ENCODE results near the gene FBXW11. TPM values are rescaled to one million over a fixed set of nuclear protein-coding genes. Genes with fewer than 3 reads are reported as not detected.

FBXW11 gene
- total RNA-seq, 1 experiment from 2014 or later: 46.3 TPM

GRCh38 chr5:172038167-172038566, 31.7 kb upstream of the FBXW11 start:
- peaks cover 2% of the 10 kb centered on the region for H3K27me3 Mint-ChIP-seq (ENCODE audit: insufficient read depth, unreplicated experiment)
- H3K36me3 ChIP-seq (ENCODE audit: control insufficient read depth, insufficient read depth, low read length): no peaks in the 10 kb centered on the region
- H3K27ac Mint-ChIP-seq (ENCODE audit: unreplicated experiment): no peak overlapping the region
- no peaks in the 10 kb centered on the region for H3K4me1 Mint-ChIP-seq (ENCODE audit: low read depth, unreplicated experiment)
- POLR2A ChIA-PET: no interaction called here
- H3K9me3 Mint-ChIP-seq (ENCODE audit: unreplicated experiment): no peaks in the 10 kb centered on the region
- TF ChIP-seq, protein P1, sequence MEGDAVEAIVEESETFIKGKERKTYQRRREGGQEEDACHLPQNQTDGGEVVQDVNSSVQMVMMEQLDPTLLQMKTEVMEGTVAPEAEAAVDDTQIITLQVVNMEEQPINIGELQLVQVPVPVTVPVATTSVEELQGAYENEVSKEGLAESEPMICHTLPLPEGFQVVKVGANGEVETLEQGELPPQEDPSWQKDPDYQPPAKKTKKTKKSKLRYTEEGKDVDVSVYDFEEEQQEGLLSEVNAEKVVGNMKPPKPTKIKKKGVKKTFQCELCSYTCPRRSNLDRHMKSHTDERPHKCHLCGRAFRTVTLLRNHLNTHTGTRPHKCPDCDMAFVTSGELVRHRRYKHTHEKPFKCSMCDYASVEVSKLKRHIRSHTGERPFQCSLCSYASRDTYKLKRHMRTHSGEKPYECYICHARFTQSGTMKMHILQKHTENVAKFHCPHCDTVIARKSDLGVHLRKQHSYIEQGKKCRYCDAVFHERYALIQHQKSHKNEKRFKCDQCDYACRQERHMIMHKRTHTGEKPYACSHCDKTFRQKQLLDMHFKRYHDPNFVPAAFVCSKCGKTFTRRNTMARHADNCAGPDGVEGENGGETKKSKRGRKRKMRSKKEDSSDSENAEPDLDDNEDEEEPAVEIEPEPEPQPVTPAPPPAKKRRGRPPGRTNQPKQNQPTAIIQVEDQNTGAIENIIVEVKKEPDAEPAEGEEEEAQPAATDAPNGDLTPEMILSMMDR (IDR thresholded peaks at IDR 0.05; ENCODE audit: insufficient read depth in 1 of 2, low read depth in 1 of 2, low read length in 1 of 2, severe bottlenecking in 1 of 2, unreplicated experiment in 1 of 2): no peak
- no peaks in the 10 kb centered on the region for H3K4me1 ChIP-seq
- intact Hi-C loops (cut with micrococcal nuclease; ENCODE audit: unreplicated experiment): no loop called here
- no peaks in the 10 kb centered on the region; the same call in 1 of the 2 replicates for H3K9me3 ChIP-seq
- CTCF ChIA-PET: interaction anchor here (0.7 kb wide), 1 partner anchor 81 kb away, joined by 4 read pairs; no protein-coding TSS in a partner anchor
- no peaks in the 10 kb centered on the region for H3K27me3 ChIP-seq (replicated peaks; ENCODE audit: control insufficient read depth, insufficient read depth, low read length)
- no peak overlapping the region for H3K4me3 ChIP-seq (ENCODE audit: low read depth, low read length)
- DNase-seq: no peak
- H3K36me3 Mint-ChIP-seq (ENCODE audit: insufficient read depth, unreplicated experiment): no peaks in the 10 kb centered on the region
- no peak overlapping the region for H3K4me3 Mint-ChIP-seq (ENCODE audit: unreplicated experiment)
- no TSS peak for BruUV-seq (replicated peaks)

DNA sequence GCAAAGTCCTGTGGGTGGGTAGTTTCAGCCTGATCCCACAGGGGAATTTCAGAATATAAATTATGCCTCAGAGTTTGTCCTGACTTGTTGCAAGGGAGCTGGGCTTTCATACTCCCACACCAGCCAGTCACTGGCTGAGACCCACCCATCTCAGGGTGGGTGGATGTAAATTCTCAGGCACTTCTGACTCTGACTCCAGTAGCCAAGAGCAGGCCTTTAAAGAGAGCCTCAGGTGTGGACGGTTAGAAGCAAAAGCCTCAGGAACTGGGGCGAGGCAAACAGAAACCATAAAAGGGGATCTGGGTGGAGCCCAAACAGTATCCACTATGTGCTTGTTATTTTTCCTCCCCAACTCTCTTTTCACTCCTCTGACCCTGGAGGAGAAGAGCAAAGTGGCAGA, 28.6 kb upstream of the FBXW11 start:
- ChIA-PET POLR2A (no interaction called here), CTCF (no interaction called here)
- intact Hi-C loops (cut with micrococcal nuclease; ENCODE audit: unreplicated experiment): no loop called here
- Mint-ChIP-seq H3K36me3 (ENCODE audit: insufficient read depth, unreplicated experiment) (no peaks in the 10 kb centered on the region), H3K27me3 (ENCODE audit: insufficient read depth, unreplicated experiment) (peaks cover under 1% of the 10 kb centered on the region), H3K4me3 (ENCODE audit: unreplicated experiment) (no peak overlapping the region), H3K27ac (ENCODE audit: unreplicated experiment) (no peak overlapping the region), H3K9me3 (ENCODE audit: unreplicated experiment) (peaks cover 25% of the 10 kb centered on the region), H3K4me1 (ENCODE audit: low read depth, unreplicated experiment) (no peaks in the 10 kb centered on the region)
- Histone ChIP-seq H3K27me3 (replicated peaks; ENCODE audit: control insufficient read depth, insufficient read depth, low read length) (no peaks in the 10 kb centered on the region), H3K9me3 (peaks cover 13% of the 10 kb centered on the region), H3K36me3 (ENCODE audit: control insufficient read depth, insufficient read depth, low read length) (no peaks in the 10 kb centered on the region), H3K4me3 (ENCODE audit: low read depth, low read length) (no peak overlapping the region), H3K4me1 (no peaks in the 10 kb centered on the region)
- TF ChIP-seq, protein P1 (IDR thresholded peaks at IDR 0.05; ENCODE audit: insufficient read depth in 1 of 2, low read depth in 1 of 2, low read length in 1 of 2, severe bottlenecking in 1 of 2, unreplicated experiment in 1 of 2): no peak
- DNase-seq: no peak
- no TSS peak for BruUV-seq (replicated peaks)

DNA sequence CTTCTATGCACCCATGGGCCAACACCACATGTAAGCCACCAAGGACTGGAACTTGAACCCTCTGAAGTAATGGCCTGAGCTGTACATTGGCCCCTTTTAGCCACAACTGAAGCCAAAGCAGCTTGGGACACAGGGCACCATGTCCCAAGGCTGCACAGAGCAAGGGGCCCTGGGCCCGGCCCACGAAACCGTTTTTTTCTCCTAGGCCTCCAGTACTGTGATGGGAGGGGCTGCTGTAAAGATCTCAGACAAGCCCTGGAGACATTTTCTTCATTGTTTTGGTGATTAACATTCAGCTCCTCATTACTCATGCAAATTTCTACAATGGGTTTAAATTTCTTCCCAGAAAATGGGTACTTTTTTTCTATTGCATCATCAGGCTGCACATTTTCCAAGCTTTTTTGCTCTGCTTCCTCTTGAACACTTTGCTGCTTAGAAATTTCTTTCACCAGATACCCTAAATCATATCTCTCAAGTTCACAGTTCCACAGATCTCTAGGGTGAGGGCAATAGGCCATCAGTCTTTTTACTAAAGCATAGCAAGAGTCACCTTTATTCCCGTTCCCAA, 25.5 kb upstream of the FBXW11 start:
- Mint-ChIP-seq H3K27ac (ENCODE audit: unreplicated experiment) (no peak overlapping the region), H3K4me3 (ENCODE audit: unreplicated experiment) (no peak overlapping the region), H3K4me1 (ENCODE audit: low read depth, unreplicated experiment) (no peaks in the 10 kb centered on the region), H3K36me3 (ENCODE audit: insufficient read depth, unreplicated experiment) (no peaks in the 10 kb centered on the region), H3K9me3 (ENCODE audit: unreplicated experiment) (peaks cover 25% of the 10 kb centered on the region), H3K27me3 (ENCODE audit: insufficient read depth, unreplicated experiment) (no peaks in the 10 kb centered on the region)
- Histone ChIP-seq H3K4me3 (ENCODE audit: low read depth, low read length) (no peak overlapping the region), H3K36me3 (ENCODE audit: control insufficient read depth, insufficient read depth, low read length) (no peaks in the 10 kb centered on the region), H3K9me3 (peaks cover 13% of the 10 kb centered on the region), H3K27me3 (replicated peaks; ENCODE audit: control insufficient read depth, insufficient read depth, low read length) (no peaks in the 10 kb centered on the region), H3K4me1 (no peaks in the 10 kb centered on the region)
- POLR2A ChIA-PET: no interaction called here
- CTCF ChIA-PET: no interaction called here
- intact Hi-C loops (cut with micrococcal nuclease; ENCODE audit: unreplicated experiment): no loop called here
- TF ChIP-seq, protein P1 (IDR thresholded peaks at IDR 0.05; ENCODE audit: insufficient read depth in 1 of 2, low read depth in 1 of 2, low read length in 1 of 2, severe bottlenecking in 1 of 2, unreplicated experiment in 1 of 2): no peak
- DNase-seq: no peak
- BruUV-seq (replicated peaks): no TSS peak
